Stimulated activated CD8-positive, alpha-beta memory T cell treated with anti-CD3 and anti-CD28 coated beads, Interleukin-15, amount 100 ng/mL, for 48 hours (primary cell): Measurements from ENCODE around the gene TRIM3.
A peak's percentile ranks its signal among the peaks of the same experiment; 100 is the strongest.

Source experiments
- DNase-seq, 2 donors: peaks; one replicate each; pipeline ENCODE4 v3.0.0-alpha.2; 2020; ENCODE audit warnings: low read depth in 2 of 2

Gene TRIM3

GRCh38 chr11:6437993-6438392 is 35.7 kb downstream of the TRIM3 start:
- DNase-seq, result no peak

DNA sequence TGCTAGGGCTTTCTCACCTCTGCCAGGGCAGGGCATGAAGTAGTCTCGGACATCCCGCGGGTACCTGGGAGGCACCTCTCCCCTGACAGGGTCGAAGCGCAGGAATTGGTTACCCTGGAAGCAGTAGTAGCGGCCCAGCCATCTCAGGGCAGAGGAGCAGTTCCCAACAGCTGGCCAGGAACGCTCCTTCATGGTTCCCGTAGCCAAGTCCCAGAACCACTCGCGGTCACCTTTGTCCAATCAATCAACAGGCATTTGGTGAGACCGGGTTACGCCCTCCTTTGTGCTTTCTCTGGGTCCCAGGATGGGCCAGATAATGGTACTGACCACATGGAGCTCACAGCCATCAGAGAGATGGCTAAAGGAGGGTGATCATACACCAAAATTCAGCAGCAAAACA is 36.3 kb downstream of the TRIM3 start:
- DNase-seq, result no peak

- DNase-seq, result no peak
Measured at GRCh38 chr11:6433998-6434660, 39.6 kb downstream of the TRIM3 start.

DNA sequence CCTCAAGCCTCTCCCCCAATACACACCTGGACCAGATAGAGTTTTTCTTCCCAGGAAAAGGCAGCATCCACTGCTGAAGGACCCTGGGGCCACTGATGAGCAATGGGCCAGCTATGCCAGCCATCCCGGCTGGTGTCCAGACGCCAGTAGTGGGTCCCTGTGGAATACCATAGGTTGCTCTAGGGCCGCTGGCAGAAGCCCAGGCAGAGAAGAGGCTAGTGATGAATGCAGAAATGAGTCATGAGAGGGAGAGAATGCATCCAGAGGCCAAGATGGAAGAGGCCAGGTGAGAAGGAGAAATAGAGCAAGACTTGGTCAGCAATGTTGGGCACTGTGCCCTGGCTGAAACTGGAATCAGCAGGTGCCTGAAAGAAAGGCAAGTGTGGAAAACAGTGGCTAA is 41.9 kb downstream of the TRIM3 start:
- DNase-seq, result no peak

DNA sequence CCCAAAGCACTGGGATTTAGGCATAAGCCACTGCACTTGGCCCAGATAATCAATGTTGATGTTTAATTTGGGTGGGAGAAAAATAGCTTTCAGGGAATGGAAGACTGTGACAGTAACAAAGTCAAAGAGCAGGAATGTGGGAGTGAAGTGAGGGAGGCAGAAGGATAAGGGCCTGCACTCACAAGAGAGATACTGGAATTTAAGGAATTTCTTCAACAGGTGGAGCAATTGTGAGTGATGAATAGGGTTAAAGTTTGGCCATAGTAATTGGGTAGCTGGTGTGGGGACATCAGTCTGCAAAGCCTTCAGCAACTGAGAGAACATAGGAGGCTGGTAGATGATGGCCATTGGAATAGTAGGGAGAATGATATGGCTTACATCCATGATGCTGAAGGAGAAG is 46.2 kb downstream of the TRIM3 start:
- DNase-seq, result no peak

GRCh38 chr11:6420677-6421076 is 53.1 kb downstream of the TRIM3 start:
- DNase-seq, result no peak

- DNase-seq, result peak in 1 of 2 donors; percentile 59
Measured at GRCh38 chr11:6419009-6419631, 54.6 kb downstream of the TRIM3 start, which contains the start of gene APBB1. TSS of gene APBB1 (minus strand) at chr11:6419094. CDS start at chr11:6411347, 7,747 bp downstream.

- DNase-seq, result no peak
Measured at GRCh38 chr11:6418557-6419008, 55.2 kb downstream of the TRIM3 start.

DNA sequence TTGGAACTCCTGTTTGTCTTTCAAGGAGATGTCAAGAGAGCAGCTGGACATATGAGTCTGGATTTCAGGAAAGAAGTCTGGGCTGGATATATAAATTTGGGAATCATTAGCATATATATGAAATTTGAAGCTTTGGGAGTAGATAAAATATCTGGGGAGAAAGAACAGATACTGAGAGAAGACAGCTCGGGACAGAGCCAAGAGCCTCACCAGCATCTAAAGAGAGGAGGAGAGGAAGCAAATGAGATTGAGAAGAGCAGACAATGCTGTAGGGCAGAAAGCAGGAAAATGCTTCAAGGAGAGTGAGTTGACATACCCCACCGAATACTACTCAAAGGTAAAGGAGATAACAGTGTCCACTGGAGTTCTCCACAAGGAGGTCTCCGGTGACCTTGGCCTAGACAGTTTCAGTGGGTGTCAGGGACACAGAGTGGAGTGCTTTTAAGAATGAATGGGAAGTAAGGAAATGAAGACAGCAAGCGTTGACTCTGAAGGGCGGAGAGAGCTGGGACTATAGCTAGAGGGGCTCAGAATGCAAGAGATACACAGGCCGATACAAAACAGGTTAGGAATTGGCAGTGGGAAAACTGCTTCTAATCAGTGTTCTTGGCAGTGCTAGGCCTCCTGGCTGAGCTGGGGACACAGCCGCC is 55.7 kb downstream of the TRIM3 start:
- DNase-seq, result no peak

- no peak for DNase-seq
Measured at GRCh38 chr11:6415797-6416196, 57.9 kb downstream of the TRIM3 start.

- peak in 1 of 2 donors; percentile 28 for DNase-seq
Measured at GRCh38 chr11:6414874-6415328, 58.8 kb downstream of the TRIM3 start.

- DNase-seq, result peak in 1 of 2 donors; percentile 62
Measured at GRCh38 chr11:6413791-6414201, 59.9 kb downstream of the TRIM3 start.

- DNase-seq, result no peak
Measured at GRCh38 chr11:6411594-6412031, 62.1 kb downstream of the TRIM3 start.

GRCh38 chr11:6410695-6411430 is 62.9 kb downstream of the TRIM3 start:
- DNase-seq, result no peak

DNA sequence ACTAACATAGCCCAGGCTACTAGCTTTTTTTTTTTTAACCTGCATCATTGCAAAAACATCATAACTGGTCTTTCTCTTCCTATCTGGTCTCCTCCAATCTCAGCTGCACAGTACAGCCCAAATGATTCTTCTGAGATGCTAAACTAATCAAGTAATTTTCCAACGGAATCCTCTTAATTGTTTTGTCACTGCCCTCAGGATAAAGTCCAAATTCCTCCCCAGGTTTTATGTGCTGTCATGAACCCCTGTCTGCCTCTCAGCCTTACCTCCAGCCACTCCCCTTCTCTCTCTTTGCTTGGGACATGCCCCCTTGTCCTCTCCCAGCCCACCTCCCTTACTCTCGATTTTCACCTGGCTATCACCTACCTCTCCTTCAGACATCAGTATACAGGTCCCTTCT is 67.4 kb downstream of the TRIM3 start:
- no peak for DNase-seq

- DNase-seq, result no peak
Measured at GRCh38 chr11:6405846-6406245, 67.9 kb downstream of the TRIM3 start.

- no peak for DNase-seq
Measured at GRCh38 chr11:6405052-6405667, 68.6 kb downstream of the TRIM3 start.

DNA sequence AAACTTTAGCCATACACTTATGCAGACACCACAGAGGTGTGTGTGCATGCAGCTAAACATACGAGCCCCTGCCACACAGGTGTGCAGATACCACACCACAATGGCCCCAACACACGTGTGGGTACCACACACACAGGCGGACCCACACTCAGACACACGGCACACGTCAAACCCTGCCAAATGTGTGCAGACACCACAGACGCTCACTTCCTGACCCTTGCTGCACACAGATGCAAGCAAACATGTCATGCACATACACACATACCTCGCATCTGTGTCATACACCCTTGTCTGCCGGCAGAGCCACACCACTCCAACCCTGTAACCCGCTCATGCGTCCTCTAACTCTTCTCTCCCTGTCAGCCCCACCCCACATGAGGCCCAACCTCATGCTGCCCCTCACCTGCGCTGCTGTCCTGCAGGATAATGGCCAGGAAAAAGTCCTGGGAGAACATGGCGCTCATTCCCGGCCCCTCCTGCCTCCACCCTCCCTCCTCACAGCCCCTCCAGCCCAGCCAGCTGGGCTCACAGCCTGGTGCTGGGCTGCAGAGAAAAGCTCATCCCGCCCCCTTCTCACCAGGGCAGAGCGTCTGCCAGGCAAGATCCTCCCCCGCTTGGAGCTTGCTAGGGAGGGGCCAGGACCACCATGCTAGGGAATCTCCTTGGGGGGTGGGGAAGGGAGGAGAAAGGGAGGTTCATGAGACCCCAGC is 69.2 kb downstream of the TRIM3 start:
- DNase-seq, result no peak

DNA sequence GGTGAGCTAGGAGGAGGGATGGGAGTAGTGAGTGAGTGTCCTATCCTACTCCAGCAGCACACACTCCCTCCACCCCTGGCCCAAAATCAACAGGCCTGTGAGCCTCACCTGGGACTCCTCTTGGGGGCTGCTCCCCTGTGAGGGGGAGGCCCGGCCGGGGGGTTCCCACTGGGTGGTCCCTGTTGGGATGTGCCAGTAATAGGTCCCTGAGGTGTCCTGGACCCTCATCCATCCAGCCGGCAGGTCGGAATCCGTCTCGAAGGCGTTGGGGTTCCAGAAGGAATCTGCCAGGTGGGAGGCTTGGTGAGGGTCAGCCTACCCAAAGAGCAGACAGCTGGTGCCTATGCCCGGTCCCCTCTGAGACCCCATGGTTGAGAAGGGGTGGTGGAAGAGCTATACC is 70.2 kb downstream of the TRIM3 start:
- no peak for DNase-seq

GRCh38 chr11:6402561-6402981 is 71.2 kb downstream of the TRIM3 start:
- peak; percentile 61 to 71 for DNase-seq

GRCh38 chr11:6402061-6402470 is 71.7 kb downstream of the TRIM3 start:
- DNase-seq, result no peak
